HG02884 (cell line): ENCODE measurements around the gene EIF3F.

Source experiments
- ATAC-seq: cut with Tn5 transposase; IDR thresholded peaks from one replicate; pipeline ENCODE4 v1.9.1; 2021; ENCODE audit warnings: mild to moderate bottlenecking, moderate library complexity; ENCODE audit not compliant: unreplicated experiment

Gene EIF3F

GRCh38 chr11:8036002-8036802, 49.1 kb downstream of the EIF3F start:
- no peak for ATAC-seq

- no peak for ATAC-seq
These were observed 49.8 kb downstream of the EIF3F start for GRCh38 chr11:8036986-8037385.

- no peak for ATAC-seq
These were observed 51.3 kb downstream of the EIF3F start for GRCh38 chr11:8038393-8038792.

- ATAC-seq = no peak
These were observed 51.8 kb downstream of the EIF3F start for GRCh38 chr11:8038811-8039529.

GRCh38 chr11:8039530-8040260, 52.6 kb downstream of the EIF3F start:
- ATAC-seq = no peak

GRCh38 chr11:8040261-8040920, 53.3 kb downstream of the EIF3F start:
- no peak for ATAC-seq

DNA sequence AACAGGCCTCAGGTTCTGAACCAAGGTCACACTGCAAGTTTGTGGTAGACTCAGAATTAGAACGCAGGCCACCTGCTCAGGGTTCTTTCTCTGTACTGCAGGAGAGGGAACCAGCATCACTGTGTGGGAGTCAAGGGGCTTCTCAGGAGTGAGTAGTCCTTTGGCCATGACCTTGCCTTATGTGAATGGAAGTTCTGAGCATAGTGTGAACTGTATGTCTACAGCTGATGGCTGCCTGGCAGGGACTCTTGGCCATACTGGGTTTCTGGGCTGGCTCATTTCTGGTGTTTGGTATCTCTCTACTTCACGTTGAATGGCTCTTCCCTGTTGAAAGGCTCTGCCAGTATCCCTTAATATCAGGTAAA, 53.8 kb downstream of the EIF3F start:
- no peak for ATAC-seq

DNA sequence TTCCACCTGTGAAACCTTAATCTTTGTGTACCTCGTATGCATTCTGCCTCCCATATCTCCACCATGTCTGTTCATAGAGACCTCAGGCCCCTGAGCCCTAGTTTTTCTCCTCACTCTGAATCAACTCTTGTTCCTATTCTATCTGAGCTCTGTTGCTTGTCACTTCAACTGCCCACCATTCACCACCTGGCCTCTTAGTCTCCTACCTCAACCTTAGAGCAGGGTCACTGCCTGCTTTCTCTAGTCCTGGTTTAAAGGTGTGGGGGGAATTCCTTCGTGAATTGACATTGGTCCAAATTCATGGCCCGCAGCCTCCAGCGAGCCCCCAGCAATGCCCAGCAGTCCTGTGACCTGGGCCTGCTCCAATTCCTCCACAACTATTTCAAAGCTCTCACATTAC, 54.4 kb downstream of the EIF3F start:
- no peak for ATAC-seq

GRCh38 chr11:8043756-8044155, 56.6 kb downstream of the EIF3F start:
- no peak for ATAC-seq

DNA sequence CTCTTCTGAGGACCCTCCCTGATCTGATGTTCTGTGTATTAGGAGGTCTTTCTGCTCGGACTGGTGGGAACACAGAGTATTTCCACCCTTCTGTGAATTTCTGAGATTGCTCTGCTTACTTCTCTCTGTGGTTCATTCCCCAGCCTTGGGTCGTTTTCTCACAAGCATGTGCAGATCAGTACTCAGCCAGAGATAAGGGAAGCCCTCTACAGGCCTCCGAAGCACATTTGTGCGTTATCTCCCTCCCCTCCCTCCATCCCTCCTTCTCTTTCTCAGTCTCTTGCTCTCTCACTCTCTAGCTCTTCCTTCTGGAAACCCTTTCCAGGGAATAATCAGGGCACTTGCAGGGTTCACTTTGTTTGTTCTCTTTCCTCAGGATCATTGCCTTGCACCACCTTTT, 58.7 kb downstream of the EIF3F start:
- no peak for ATAC-seq

DNA sequence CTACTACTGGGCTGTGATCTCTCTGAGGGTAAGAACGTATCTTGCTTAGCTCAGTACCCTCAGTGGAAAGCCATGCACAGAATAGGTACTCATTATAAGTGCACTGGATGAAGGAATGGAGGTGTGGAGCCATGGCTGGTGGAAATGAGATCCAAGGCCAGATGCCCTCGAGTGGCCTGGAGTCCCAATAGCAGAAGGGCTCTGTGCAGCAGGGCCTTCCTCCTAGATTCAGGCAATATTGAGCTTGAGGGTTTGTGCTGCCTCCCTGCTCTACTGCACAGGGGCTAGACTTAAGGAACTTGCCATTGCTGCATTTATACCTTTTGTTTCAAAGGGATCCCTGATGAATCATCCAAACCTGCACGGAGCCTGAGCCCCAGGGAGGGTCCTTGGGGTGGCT, 60.2 kb downstream of the EIF3F start:
- ATAC-seq = no peak

DNA sequence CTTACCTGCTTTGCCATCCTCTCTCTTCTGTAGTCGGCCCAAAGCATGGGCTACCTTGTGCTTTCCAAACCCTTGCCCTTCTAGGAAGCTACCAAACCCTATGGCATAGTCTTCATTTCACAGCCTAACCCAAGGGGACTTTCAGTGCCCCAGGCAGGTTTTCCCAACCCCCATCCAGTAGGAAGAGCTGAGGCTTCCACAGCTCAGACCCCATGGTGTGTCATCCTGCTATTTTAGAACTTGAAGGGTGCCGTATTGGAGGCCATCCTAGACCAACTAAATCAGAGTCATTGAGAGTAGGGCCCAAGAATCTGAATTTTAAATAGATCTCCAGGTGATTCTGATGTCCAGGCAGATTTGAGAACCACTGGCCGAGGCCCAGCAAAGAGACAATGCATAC, 61.9 kb downstream of the EIF3F start:
- no peak for ATAC-seq
